ENCODE data around the gene FLT3.

The FLT3 gene

GRCh38 chr13:28026508-28026907 is 73.9 kb downstream of the FLT3 start:
- Histone ChIP-seq H2AFZ (ENCODE audit: low read depth, low read length, severe bottlenecking) (no peak overlapping the region), H3K9me2 (replicated peaks; ENCODE audit: insufficient read depth, low read length) (no peaks in the 10 kb centered on the region), H3K36me3 (ENCODE audit: low read length) (no peaks in the 10 kb centered on the region), H3K9ac (ENCODE audit: low read length) (no peak overlapping the region), H3K4me2 (ENCODE audit: low read depth, low read length, poor library complexity, severe bottlenecking) (no peak overlapping the region), H3K9me3 (ENCODE audit: insufficient read depth, low read length) (no peaks in the 10 kb centered on the region), H3K4me3 (ENCODE audit: insufficient read depth, low read length, poor library complexity, severe bottlenecking) (no peak overlapping the region), H3K27me3 (ENCODE audit: low read length) (no peaks in the 10 kb centered on the region), H3K79me2 (ENCODE audit: insufficient read depth, low read length) (no peaks in the 10 kb centered on the region), H3K27ac (ENCODE audit: low read depth, low read length) (no peak overlapping the region), H4K20me1 (ENCODE audit: low read depth, low read length) (no peaks in the 10 kb centered on the region), H3F3A (ENCODE audit: insufficient read depth) (no peaks in the 10 kb centered on the region)
- TF ChIP-seq CTCF (IDR thresholded peaks at IDR 0.05; ENCODE audit: insufficient read depth, low read length, poor library complexity, severe bottlenecking) (no peak), EZH2phosphoT487 (conservative IDR thresholded peaks at IDR 0.05; ENCODE audit: low read length) (no peak)

- H3K9me3 ChIP-seq (ENCODE audit: insufficient read depth, low read length), result no peaks in the 10 kb centered on the region
- no peaks in the 10 kb centered on the region for H3K27me3 ChIP-seq (ENCODE audit: low read length)
- H3K27ac ChIP-seq (ENCODE audit: low read depth, low read length), result no peak overlapping the region
- H3K9me2 ChIP-seq (replicated peaks; ENCODE audit: insufficient read depth, low read length), result no peaks in the 10 kb centered on the region
- no peak overlapping the region for H3K4me3 ChIP-seq (ENCODE audit: insufficient read depth, low read length, poor library complexity, severe bottlenecking)
- no peaks in the 10 kb centered on the region for H3K79me2 ChIP-seq (ENCODE audit: insufficient read depth, low read length)
- H3K4me2 ChIP-seq (ENCODE audit: low read depth, low read length, poor library complexity, severe bottlenecking), result no peak overlapping the region
- TF ChIP-seq CTCF (IDR thresholded peaks at IDR 0.05; ENCODE audit: insufficient read depth, low read length, poor library complexity, severe bottlenecking) (no peak), EZH2phosphoT487 (conservative IDR thresholded peaks at IDR 0.05; ENCODE audit: low read length) (no peak)
- no peaks in the 10 kb centered on the region for H4K20me1 ChIP-seq (ENCODE audit: low read depth, low read length)
- H2AFZ ChIP-seq (ENCODE audit: low read depth, low read length, severe bottlenecking), result no peak overlapping the region
- no peaks in the 10 kb centered on the region for H3F3A ChIP-seq (ENCODE audit: insufficient read depth)
- H3K9ac ChIP-seq (ENCODE audit: low read length), result no peak overlapping the region
- no peaks in the 10 kb centered on the region for H3K36me3 ChIP-seq (ENCODE audit: low read length)
Observed at GRCh38 chr13:28022848-28023518, 77.4 kb downstream of the FLT3 start.

- TF ChIP-seq CTCF (IDR thresholded peaks at IDR 0.05; ENCODE audit: insufficient read depth, low read length, poor library complexity, severe bottlenecking) (no peak), EZH2phosphoT487 (conservative IDR thresholded peaks at IDR 0.05; ENCODE audit: low read length) (no peak)
- no peaks in the 10 kb centered on the region for H4K20me1 ChIP-seq (ENCODE audit: low read depth, low read length)
- H3K9me3 ChIP-seq (ENCODE audit: insufficient read depth, low read length), result no peaks in the 10 kb centered on the region
- no peaks in the 10 kb centered on the region for H3F3A ChIP-seq (ENCODE audit: insufficient read depth)
- H3K27ac ChIP-seq (ENCODE audit: low read depth, low read length), result no peak overlapping the region
- no peak overlapping the region for H3K4me3 ChIP-seq (ENCODE audit: insufficient read depth, low read length, poor library complexity, severe bottlenecking)
- no peaks in the 10 kb centered on the region for H3K36me3 ChIP-seq (ENCODE audit: low read length)
- no peaks in the 10 kb centered on the region for H3K9me2 ChIP-seq (replicated peaks; ENCODE audit: insufficient read depth, low read length)
- no peak overlapping the region for H3K4me2 ChIP-seq (ENCODE audit: low read depth, low read length, poor library complexity, severe bottlenecking)
- H3K9ac ChIP-seq (ENCODE audit: low read length), result no peak overlapping the region
- no peak overlapping the region for H2AFZ ChIP-seq (ENCODE audit: low read depth, low read length, severe bottlenecking)
- no peaks in the 10 kb centered on the region for H3K27me3 ChIP-seq (ENCODE audit: low read length)
- H3K79me2 ChIP-seq (ENCODE audit: insufficient read depth, low read length), result no peaks in the 10 kb centered on the region
Observed at GRCh38 chr13:28014301-28014700, 86.1 kb downstream of the FLT3 start.
